SK-N-SH (cell line): ENCODE data around the gene RSU1. TPM values are rescaled to one million over a fixed set of nuclear protein-coding genes. Genes with fewer than 3 reads are reported as not detected.

Source experiments
- CTCF ChIA-PET: fragments of 300-600, 350-600 bp; formaldehyde crosslinking; extraction: SDS; loops from one replicate; lab custom pipeline; 2021; lab: Yijun Ruan, JAX
- POLR2A ChIA-PET: fragments of 350-600 bp; sonication (Branson Sonifier 250); formaldehyde crosslinking; extraction: SDS; loops from one replicate; lab custom pipeline; 2020; ENCODE audit warnings: antibody characterized with exemption, inconsistent platforms; lab: Yijun Ruan, JAX
- DNase-seq: peaks from one replicate; pipeline ENCODE4 v3.0.0; 2012
- H2AFZ ChIP-seq: fragments of 200-600 bp; sonication (generic); 2 replicates; pipeline ENCODE4 v1.8.1; 2016; ENCODE audit warnings: antibody characterized with exemption, mild to moderate bottlenecking, low read depth
- H3F3A ChIP-seq: fragments of 200-600 bp; sonication (generic); replicated peaks from 2 replicates; pipeline ENCODE3; 2016; ENCODE audit warnings: antibody characterized with exemption, mild to moderate bottlenecking; ENCODE audit not compliant: insufficient read depth
- H3K27ac ChIP-seq, 2 experiments: fragments of 200-500 bp in 1 of 2; fragments of 200-600 bp in 1 of 2; sonication (Bioruptor generic) in 1 of 2; sonication (generic), shearing (Covaris generic) in 1 of 2; 2 replicates each; pipeline versions ENCODE4 v1.5.1 to v1.6.1; 2014 to 2016; ENCODE audit warnings: low read depth in 2 of 2, inconsistent platforms in 1 of 2, low read length in 1 of 2, mild to moderate bottlenecking in 1 of 2, mixed read lengths in 1 of 2
- H3K27me3 ChIP-seq: fragments of 200-600 bp; sonication (generic), shearing (Covaris generic); 2 replicates; pipeline ENCODE4 v1.6.1; 2016; ENCODE audit warnings: mixed run types; ENCODE audit not compliant: insufficient read depth
- H3K36me3 ChIP-seq, 2 experiments: fragments of 200-500 bp in 1 of 2; fragments of 200-600 bp in 1 of 2; sonication (Bioruptor generic) in 1 of 2; sonication (generic) in 1 of 2; replicated peaks in 1 of 2; 2 replicates each; pipeline versions ENCODE3 to v1.5.1; 2014 to 2016; ENCODE audit warnings: low read length in 1 of 2, mild to moderate bottlenecking in 1 of 2; ENCODE audit not compliant: insufficient read depth in 2 of 2, control insufficient read depth in 1 of 2
- H3K4me1 ChIP-seq, 2 experiments: fragments of 200-500 bp in 1 of 2; fragments of 200-600 bp in 1 of 2; sonication (Bioruptor generic) in 1 of 2; sonication (generic), shearing (Covaris generic) in 1 of 2; 2 replicates each; pipeline versions ENCODE4 v1.5.1 to v1.6.1; 2014 to 2016; ENCODE audit warnings: low read depth in 1 of 2, low read length in 1 of 2, mixed run types in 1 of 2; ENCODE audit not compliant: insufficient read depth in 2 of 2, control insufficient read depth in 1 of 2
- H3K4me2 ChIP-seq: fragments of 200-600 bp; sonication (generic), shearing (Covaris generic); 2 replicates; pipeline ENCODE4 v1.6.1; 2017; ENCODE audit warnings: mixed run types
- H3K4me3 ChIP-seq, 2 experiments: fragments of 200-500 bp in 1 of 2; fragments of 200-600 bp in 1 of 2; sonication (Bioruptor generic) in 1 of 2; sonication (generic), shearing (Covaris generic) in 1 of 2; 2 replicates each; pipeline versions ENCODE4 v1.5.1 to v1.8.1; 2014 to 2016; ENCODE audit warnings: low read depth in 2 of 2, inconsistent platforms in 1 of 2, low read length in 1 of 2, mild to moderate bottlenecking in 1 of 2, mixed read lengths in 1 of 2, moderate library complexity in 1 of 2
- H3K79me2 ChIP-seq: fragments of 200-600 bp; sonication (generic); 2 replicates; pipeline ENCODE4 v1.8.1; 2017; ENCODE audit warnings: mild to moderate bottlenecking; ENCODE audit not compliant: insufficient read depth
- H3K9ac ChIP-seq: fragments of 200-600 bp; sonication (generic); 2 replicates; pipeline ENCODE4 v1.6.1; 2017; ENCODE audit warnings: mixed run types
- H3K9me2 ChIP-seq: fragments of 200-600 bp; sonication (generic); 2 replicates; pipeline ENCODE4 v1.6.1; 2017; ENCODE audit warnings: mixed run types
- H3K9me3 ChIP-seq: fragments of 200-600 bp; sonication (generic); 2 replicates; pipeline ENCODE4 v1.6.1; 2017; ENCODE audit warnings: mixed run types, mild to moderate bottlenecking, moderate library complexity
- H4K20me1 ChIP-seq: fragments of 200-600 bp; sonication (generic); 2 replicates; pipeline ENCODE4 v1.6.1; 2017; ENCODE audit warnings: mild to moderate bottlenecking, mixed run types; ENCODE audit not compliant: insufficient read depth
- EZH2phosphoT487 ChIP-seq: fragments of 200-600 bp; sonication (generic); IDR thresholded peaks from 2 replicates; pipeline ENCODE4 v1.6.1; 2017; ENCODE audit warnings: low read depth, mixed run types, mild to moderate bottlenecking, antibody characterized with exemption, moderate library complexity, borderline replicate concordance
- FOSL2 ChIP-seq: IDR thresholded peaks from 2 replicates; pipeline ENCODE4 v1.4.0; 2012; ENCODE audit warnings: low read depth, mild to moderate bottlenecking, moderate library complexity, borderline replicate concordance
- FOXM1 ChIP-seq: IDR thresholded peaks from 2 replicates; pipeline ENCODE4 v1.4.0; 2012; ENCODE audit warnings: low read depth, mild to moderate bottlenecking
- GATA2 ChIP-seq: sonication (generic); formaldehyde crosslinking; IDR thresholded peaks from 2 replicates; pipeline ENCODE4 v1.5.0; 2020; ENCODE audit warnings: mild to moderate bottlenecking, missing genetic modification reagents
- MAX ChIP-seq: IDR thresholded peaks from 2 replicates; pipeline ENCODE4 v1.4.0; 2012; ENCODE audit warnings: low read depth
- MEF2A ChIP-seq: IDR thresholded peaks from 2 replicates; pipeline ENCODE4 v1.4.0; 2012; ENCODE audit warnings: low read depth, borderline replicate concordance
- MXI1 ChIP-seq: IDR thresholded peaks from 2 replicates; pipeline ENCODE4 v1.6.1; 2012; ENCODE audit warnings: mild to moderate bottlenecking, low read depth, low read length, improper control_type of control experiment
- NRF1 ChIP-seq: IDR thresholded peaks from 2 replicates; pipeline ENCODE4 v1.6.1; 2012; ENCODE audit warnings: low read depth, mild to moderate bottlenecking, low read length
- PBX3 ChIP-seq: IDR thresholded peaks from 2 replicates; pipeline ENCODE4; 2012
- RCOR1 ChIP-seq: fragments of 150-350 bp; IDR thresholded peaks from 2 replicates; pipeline ENCODE4 v1.6.1; 2017; ENCODE audit warnings: antibody characterized with exemption, low read length
- RFX5 ChIP-seq: IDR thresholded peaks from 2 replicates; pipeline ENCODE4 v1.6.1; 2012; ENCODE audit warnings: mild to moderate bottlenecking, improper control_type of control experiment, low read length
- RXRA ChIP-seq: IDR thresholded peaks from 2 replicates; pipeline ENCODE4 v1.4.0; 2012; ENCODE audit warnings: low read depth, mild to moderate bottlenecking, borderline replicate concordance
- SIN3A ChIP-seq: IDR thresholded peaks from 2 replicates; pipeline ENCODE4 v1.6.1; 2012; ENCODE audit warnings: low read depth, mild to moderate bottlenecking, low read length, moderate library complexity, borderline replicate concordance
- SMC3 ChIP-seq: IDR thresholded peaks from 2 replicates; pipeline ENCODE4 v1.6.1; 2012; ENCODE audit warnings: low read depth, low read length, improper control_type of control experiment
- TAF1 ChIP-seq: IDR thresholded peaks from 2 replicates; pipeline ENCODE4 v1.6.1; 2012; ENCODE audit warnings: low read depth, mild to moderate bottlenecking, low read length, moderate library complexity, borderline replicate concordance
- TCF12 ChIP-seq: IDR thresholded peaks from 2 replicates; pipeline ENCODE4 v1.4.0; 2012
- ZBTB33 ChIP-seq: IDR thresholded peaks from 2 replicates; pipeline ENCODE4 v1.4.0; 2012; ENCODE audit warnings: low read depth, borderline replicate concordance
- WGBS: methylation state at CpG from one replicate; pipeline ENCODE4 v1.1.6; 2017; ENCODE audit warnings: low lambda C conversion rate; 5-methylcytosine and 5-hydroxymethylcytosine counted together
- polyA plus RNA-seq, 3 experiments: library from polyadenylated mRNA; depleted of rRNA; stranded (reverse); fragments of >200 nt; gene quantifications; 2 replicates each; pipeline ENCODE4 v1.2.3, GENCODE V29; 2012
- TF ChIP-seq, protein P1 (sequence below): IDR thresholded peaks from 2 replicates; pipeline ENCODE4 v1.4.0; 2012; ENCODE audit warnings: low read depth, borderline replicate concordance
- TF ChIP-seq, protein P2 (sequence below): fragments of 150-350 bp; IDR thresholded peaks from 2 replicates; pipeline ENCODE4 v1.6.1; 2017; ENCODE audit warnings: antibody characterized with exemption, low read length, low read depth, borderline replicate concordance

The RSU1 gene
- polyA plus RNA-seq, 1 of the 3 experiments (the other 2 are of a cell fraction), result 59.8 TPM

- Histone ChIP-seq H3K9me2 (no peaks in the 10 kb centered on the region), H3K9ac (peak overlapping the region; percentile 57), H3K4me2 (peak overlapping the region; percentile 25), H3K27me3 (no peaks in the 10 kb centered on the region), H2AFZ (peak overlapping the region; percentile 2; the same call in 1 of the 2 replicates), H3K9me3 (no peaks in the 10 kb centered on the region), H3F3A (peaks cover 50% of the 10 kb centered on the region), H3K4me3 (no peak overlapping the region), H3K36me3 (no peaks in the 10 kb centered on the region), H4K20me1 (no peaks in the 10 kb centered on the region), H3K4me1 (peaks cover 22 to 28% of the 10 kb centered on the region in 2 experiments; a peak in 3 of 4 replicates), H3K79me2 (no peaks in the 10 kb centered on the region), H3K27ac (peak overlapping the region; percentile 80 to 98)
- ChIA-PET POLR2A (interaction anchor here (0.9 kb wide), 2 partner anchors 345 to 374 kb away, joined by 3 read pairs; partner anchors contain the start of gene TRDMT1), CTCF (interaction anchor here (1.1 to 4.2 kb wide), 6 partner anchors 11 to 400 kb away, joined by 3 to 30 read pairs (median 8); partner anchors contain the start of gene VIM)
- WGBS, result 24% methylated on average over 5 of the region's 5 CpGs
- DNase-seq, result no peak
- TF ChIP-seq PBX3 (peak; percentile 93), FOXM1 (no peak), RXRA (no peak), MXI1 (no peak), RFX5 (no peak), EZH2phosphoT487 (no peak)
- TF ChIP-seq, protein P1, sequence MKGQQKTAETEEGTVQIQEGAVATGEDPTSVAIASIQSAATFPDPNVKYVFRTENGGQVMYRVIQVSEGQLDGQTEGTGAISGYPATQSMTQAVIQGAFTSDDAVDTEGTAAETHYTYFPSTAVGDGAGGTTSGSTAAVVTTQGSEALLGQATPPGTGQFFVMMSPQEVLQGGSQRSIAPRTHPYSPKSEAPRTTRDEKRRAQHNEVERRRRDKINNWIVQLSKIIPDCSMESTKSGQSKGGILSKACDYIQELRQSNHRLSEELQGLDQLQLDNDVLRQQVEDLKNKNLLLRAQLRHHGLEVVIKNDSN, result no peak
Measured at GRCh38 chr10:16856092-16856491, 38.9 kb upstream of the RSU1 start.

- Histone ChIP-seq H3K4me2 (no peak overlapping the region), H3K9me2 (no peaks in the 10 kb centered on the region), H3K9me3 (no peaks in the 10 kb centered on the region), H4K20me1 (no peaks in the 10 kb centered on the region), H3K27me3 (no peaks in the 10 kb centered on the region), H3K9ac (no peak overlapping the region), H3K27ac (peak overlapping the region in 1 of 2 experiments; percentile 35; a peak in 1 of 4 replicates), H3F3A (peaks cover 42% of the 10 kb centered on the region), H3K36me3 (no peaks in the 10 kb centered on the region), H3K79me2 (no peaks in the 10 kb centered on the region), H3K4me1 (peaks cover 22 to 28% of the 10 kb centered on the region in 2 experiments; a peak in 3 of 4 replicates), H2AFZ (no peak overlapping the region), H3K4me3 (no peak overlapping the region)
- no peak for DNase-seq
- CTCF ChIA-PET, result interaction anchor here (0.7 to 2.9 kb wide), 5 partner anchors 10 to 400 kb away, joined by 3 to 34 read pairs (median 4); no protein-coding TSS in a partner anchor
- POLR2A ChIA-PET, result no interaction called here
- TF ChIP-seq GATA2 (no peak), TAF1 (no peak), SMC3 (no peak), MAX (no peak), RFX5 (no peak), RXRA (no peak), SIN3A (no peak), RCOR1 (no peak), FOSL2 (peak; percentile 70; the same call in 1 of the 2 replicates), ZBTB33 (no peak), MEF2A (no peak), TCF12 (peak; percentile 45; the same call in 1 of the 2 replicates), PBX3 (peak; percentile 66), NRF1 (no peak)
- TF ChIP-seq, protein P2, sequence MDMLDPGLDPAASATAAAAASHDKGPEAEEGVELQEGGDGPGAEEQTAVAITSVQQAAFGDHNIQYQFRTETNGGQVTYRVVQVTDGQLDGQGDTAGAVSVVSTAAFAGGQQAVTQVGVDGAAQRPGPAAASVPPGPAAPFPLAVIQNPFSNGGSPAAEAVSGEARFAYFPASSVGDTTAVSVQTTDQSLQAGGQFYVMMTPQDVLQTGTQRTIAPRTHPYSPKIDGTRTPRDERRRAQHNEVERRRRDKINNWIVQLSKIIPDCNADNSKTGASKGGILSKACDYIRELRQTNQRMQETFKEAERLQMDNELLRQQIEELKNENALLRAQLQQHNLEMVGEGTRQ, result no peak
- TF ChIP-seq, protein P1, result no peak
Measured at GRCh38 chr10:16854623-16855022, 37.4 kb upstream of the RSU1 start.
